ENCODE measurements around the gene TRABD2B.

Gene TRABD2B

DNA sequence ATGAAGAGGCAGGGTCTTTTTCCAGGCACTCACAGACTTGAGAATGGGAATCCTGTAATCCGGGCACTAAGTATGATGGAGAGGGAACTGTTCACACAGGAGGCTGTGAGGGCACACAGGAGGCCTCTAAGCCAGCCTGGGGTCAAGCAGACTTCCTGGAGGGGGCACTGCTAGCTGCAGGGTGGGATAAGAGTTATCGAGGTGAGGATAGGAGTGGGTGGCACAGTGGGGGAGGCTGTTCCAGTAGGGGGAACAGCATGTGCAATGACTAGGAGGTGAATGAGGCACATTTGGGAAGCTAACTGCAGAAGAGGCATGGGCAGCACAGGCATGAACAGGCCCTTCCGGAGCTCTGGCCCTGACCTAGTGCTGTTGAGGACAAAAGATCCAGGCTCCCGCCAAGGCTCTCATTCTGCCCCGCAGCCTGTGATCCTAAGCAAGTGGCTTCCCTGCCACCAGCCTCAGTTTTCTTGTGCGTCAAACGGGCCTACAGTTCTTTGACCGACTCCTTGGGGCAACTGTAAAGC lies 216.7 kb downstream of the TRABD2B start:
- Histone ChIP-seq H3K27ac (ENCODE audit: poor library complexity, severe bottlenecking) (no peak overlapping the region), H3K36me3 (ENCODE audit: low read depth) (no peaks in the 10 kb centered on the region), H3K4me3 (ENCODE audit: severe bottlenecking) (no peak overlapping the region), H3K4me1 (ENCODE audit: insufficient read depth, poor library complexity, severe bottlenecking) (no peaks in the 10 kb centered on the region), H3K9me3 (ENCODE audit: severe bottlenecking) (no peaks in the 10 kb centered on the region), H3K27me3 (ENCODE audit: insufficient read depth, poor library complexity, severe bottlenecking) (no peaks in the 10 kb centered on the region)
- TF ChIP-seq CTCF (IDR thresholded peaks at IDR 0.05; ENCODE audit: poor library complexity, severe bottlenecking): no peak
- no peak for DNase-seq (ENCODE audit: low spot score)
- ATAC-seq (ENCODE audit: low read depth): no peak

DNA sequence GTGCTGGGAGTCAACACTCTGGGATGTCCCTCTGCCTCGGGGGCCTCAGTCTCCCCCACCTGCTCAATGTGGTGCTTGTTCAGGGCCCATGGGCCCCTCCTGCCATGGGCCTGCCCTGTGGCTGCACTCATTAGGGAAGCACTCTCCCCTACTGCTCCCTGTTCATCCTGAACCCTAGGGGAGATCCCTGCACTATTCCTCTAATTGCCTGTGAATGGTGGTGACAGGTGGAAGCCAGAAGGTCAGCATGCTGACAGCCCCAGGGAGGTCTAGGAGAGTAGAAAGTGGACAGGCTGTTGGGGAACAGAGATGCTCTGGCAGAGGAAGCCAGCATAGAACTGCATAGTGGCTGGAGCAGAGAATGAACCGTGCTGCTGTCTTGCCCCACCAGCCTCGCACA lies 217.6 kb downstream of the TRABD2B start:
- H3K4me1 ChIP-seq (ENCODE audit: insufficient read depth, poor library complexity, severe bottlenecking): no peaks in the 10 kb centered on the region
- no peak overlapping the region for H3K4me3 ChIP-seq (ENCODE audit: severe bottlenecking)
- no peaks in the 10 kb centered on the region for H3K27me3 ChIP-seq (ENCODE audit: insufficient read depth, poor library complexity, severe bottlenecking)
- no peak overlapping the region for H3K27ac ChIP-seq (ENCODE audit: poor library complexity, severe bottlenecking)
- no peak for ATAC-seq (ENCODE audit: low read depth)
- TF ChIP-seq CTCF (IDR thresholded peaks at IDR 0.05; ENCODE audit: poor library complexity, severe bottlenecking): no peak
- H3K36me3 ChIP-seq (ENCODE audit: low read depth): no peaks in the 10 kb centered on the region
- no peaks in the 10 kb centered on the region for H3K9me3 ChIP-seq (ENCODE audit: severe bottlenecking)
- no peak for DNase-seq (ENCODE audit: low spot score)

- no peaks in the 10 kb centered on the region for H3K27me3 ChIP-seq (ENCODE audit: insufficient read depth, poor library complexity, severe bottlenecking)
- no peak for DNase-seq (ENCODE audit: low spot score)
- TF ChIP-seq CTCF (IDR thresholded peaks at IDR 0.05; ENCODE audit: poor library complexity, severe bottlenecking): no peak
- H3K9me3 ChIP-seq (ENCODE audit: severe bottlenecking): no peaks in the 10 kb centered on the region
- H3K4me3 ChIP-seq (ENCODE audit: severe bottlenecking): no peak overlapping the region
- no peak for ATAC-seq (ENCODE audit: low read depth)
- no peaks in the 10 kb centered on the region for H3K36me3 ChIP-seq (ENCODE audit: low read depth)
- no peaks in the 10 kb centered on the region for H3K4me1 ChIP-seq (ENCODE audit: insufficient read depth, poor library complexity, severe bottlenecking)
- no peak overlapping the region for H3K27ac ChIP-seq (ENCODE audit: poor library complexity, severe bottlenecking)
These were observed 218.9 kb downstream of the TRABD2B start for GRCh38 chr1:47778280-47778679.

DNA sequence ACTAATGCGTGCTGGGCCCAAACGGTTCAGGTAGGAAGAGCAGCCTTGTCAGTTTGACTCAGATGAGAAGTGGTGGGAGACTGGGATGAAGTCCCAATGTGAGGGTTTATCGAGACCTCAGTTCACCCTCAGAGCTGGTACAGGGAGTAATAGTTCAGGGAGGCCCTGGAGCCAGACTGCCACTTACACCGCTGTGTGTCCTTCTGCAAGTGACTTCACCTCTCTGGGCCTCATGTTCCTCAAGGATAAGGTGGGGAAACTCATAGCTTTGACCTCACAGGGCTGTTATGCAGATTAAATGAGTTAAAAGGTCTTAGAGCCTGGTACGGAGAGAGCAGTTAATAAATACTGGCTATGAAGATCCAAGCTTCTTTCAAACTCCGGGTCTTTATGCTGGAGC lies 219.9 kb downstream of the TRABD2B start:
- TF ChIP-seq CTCF (IDR thresholded peaks at IDR 0.05; ENCODE audit: poor library complexity, severe bottlenecking): no peak
- Histone ChIP-seq H3K27me3 (ENCODE audit: insufficient read depth, poor library complexity, severe bottlenecking) (no peaks in the 10 kb centered on the region), H3K4me3 (ENCODE audit: severe bottlenecking) (no peak overlapping the region), H3K9me3 (ENCODE audit: severe bottlenecking) (no peaks in the 10 kb centered on the region), H3K4me1 (ENCODE audit: insufficient read depth, poor library complexity, severe bottlenecking) (no peaks in the 10 kb centered on the region), H3K27ac (ENCODE audit: poor library complexity, severe bottlenecking) (no peak overlapping the region), H3K36me3 (ENCODE audit: low read depth) (no peaks in the 10 kb centered on the region)
- DNase-seq (ENCODE audit: low spot score) (no peak), ATAC-seq (ENCODE audit: low read depth) (no peak)

DNA sequence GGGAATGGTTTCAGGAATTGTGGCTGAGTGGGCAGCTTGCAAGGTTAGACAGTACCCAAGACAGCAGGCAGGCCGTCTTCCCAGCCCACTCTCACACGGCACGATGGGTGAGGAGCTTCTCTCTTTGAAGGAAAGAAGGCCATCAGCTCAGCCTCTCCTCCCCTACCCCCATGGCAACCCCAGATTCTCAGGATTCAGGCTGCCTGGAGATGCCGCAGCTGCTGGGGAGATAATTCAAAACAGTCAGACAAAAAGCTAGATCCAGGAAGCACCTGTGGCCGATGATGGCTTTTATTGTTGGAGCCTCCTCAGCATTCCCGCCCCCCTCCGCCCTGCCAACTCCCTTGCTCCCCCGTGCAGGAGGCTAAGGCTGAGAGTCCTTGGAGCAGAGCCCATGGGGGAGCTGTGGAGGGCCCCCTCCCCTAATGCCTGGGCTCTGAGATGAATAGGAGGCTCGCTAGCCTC lies 220.5 kb downstream of the TRABD2B start:
- no peak for DNase-seq (ENCODE audit: low spot score)
- TF ChIP-seq CTCF (IDR thresholded peaks at IDR 0.05; ENCODE audit: poor library complexity, severe bottlenecking): no peak

More for the DNA sequence above, 220.5 kb downstream of the TRABD2B start:
- ATAC-seq (ENCODE audit: low read depth): no peak
- no peak overlapping the region for H3K27ac ChIP-seq (ENCODE audit: poor library complexity, severe bottlenecking)
- no peaks in the 10 kb centered on the region for H3K9me3 ChIP-seq (ENCODE audit: severe bottlenecking)
- no peaks in the 10 kb centered on the region for H3K36me3 ChIP-seq (ENCODE audit: low read depth)
- no peaks in the 10 kb centered on the region for H3K4me1 ChIP-seq (ENCODE audit: insufficient read depth, poor library complexity, severe bottlenecking)
- H3K27me3 ChIP-seq (ENCODE audit: insufficient read depth, poor library complexity, severe bottlenecking): no peaks in the 10 kb centered on the region
- H3K4me3 ChIP-seq (ENCODE audit: severe bottlenecking): no peak overlapping the region

All from RWPE2 (cell line).